Kidney (tissue), 14 donors: ENCODE measurements around the gene SZT2. TPM values are rescaled to one million over a fixed set of nuclear protein-coding genes. Genes with fewer than 3 reads are reported as not detected.
A peak's percentile ranks its signal among the peaks of the same experiment; 100 is the strongest.

Source experiments
- DNase-seq, 5 donors: peaks; one replicate each; pipeline ENCODE4 v3.0.0-alpha.2; 2013 to 2020
- FAIRE-seq: peaks from 2 replicates; lab custom pipeline; 2012; peaks lifted over from hg19 to GRCh38; lab: Jason Lieb, UNC
- H3K27ac ChIP-seq, 2 donors: one replicate each; pipeline ENCODE4 v1.7.0; 2013; ENCODE audit warnings: low read depth in 2 of 2, low read length in 2 of 2, inconsistent platforms in 1 of 2
- H3K27me3 ChIP-seq: one replicate; pipeline ENCODE4 v1.7.1; 2013; ENCODE audit warnings: low read length, inconsistent platforms; ENCODE audit not compliant: control insufficient read depth, insufficient read depth
- H3K36me3 ChIP-seq, 3 donors: one replicate each; pipeline versions ENCODE4 v1.7.0 to v1.7.1; 2013; ENCODE audit warnings: low read length in 3 of 3, control low read depth in 1 of 3, inconsistent platforms in 1 of 3; ENCODE audit not compliant: insufficient read depth in 3 of 3, control insufficient read depth in 2 of 3
- H3K4me1 ChIP-seq, 3 donors: one replicate each; pipeline versions ENCODE4 v1.7.0 to v1.7.1; 2013; ENCODE audit warnings: low read length in 3 of 3, inconsistent platforms in 1 of 3, low read depth in 1 of 3; ENCODE audit not compliant: control insufficient read depth in 2 of 3, insufficient read depth in 2 of 3
- H3K4me3 ChIP-seq, 3 donors: one replicate each; pipeline versions ENCODE4 v1.7.0 to v1.8.1; 2013; ENCODE audit warnings: low read length in 3 of 3, control low read depth in 1 of 3, inconsistent platforms in 1 of 3
- H3K9ac ChIP-seq, 3 donors: one replicate each; pipeline versions ENCODE4 v1.7.0 to v1.7.1; 2013; ENCODE audit warnings: low read length in 3 of 3, control low read depth in 1 of 3, inconsistent platforms in 1 of 3
- H3K9me3 ChIP-seq, 3 donors: one replicate each; pipeline versions ENCODE4 v1.7.0 to v1.7.1; 2013; ENCODE audit warnings: low read length in 3 of 3, control low read depth in 1 of 3, inconsistent platforms in 1 of 3; ENCODE audit not compliant: control insufficient read depth in 2 of 3, insufficient read depth in 1 of 3
- CTCF ChIP-seq: IDR thresholded peaks from 3 replicates; pipeline ENCODE4 v1.5.1; 2012; ENCODE audit warnings: mild to moderate bottlenecking, moderate library complexity, borderline replicate concordance; ENCODE audit not compliant: insufficient read depth; ENCODE audit errors: extremely low read depth
- intact Hi-C: fragments of 100-400 bp; cut with DNase I; formaldehyde crosslinking; loops from one replicate; pipeline ENCODE4 v1.11.1; 2022
- polyA plus RNA-seq: library from polyadenylated mRNA; stranded (reverse); fragments of 350-450 nt; fragmentation: Illumina TruSeq; extraction: RNeasy Lipid Tissue Mini Kit (QIAGEN cat#74804); gene quantifications from one replicate; pipeline ENCODE4 v1.2.3, GENCODE V29; 2014; ENCODE audit warnings: low read depth, low replicate concordance; ENCODE audit not compliant: insufficient read depth
- total RNA-seq: library from RNA; stranded (reverse); fragmentation: NEBNext Ultra II Directional; extraction: Animal tissue kit (Norgen Biotek cat#: 25700); gene quantifications from one replicate; pipeline ENCODE4 v1.2.1, GENCODE V29; 2021
- donor health status: control.
- donor health status: control.
- donor health status: control.
- donor health status: control.
- donor health status: control.
- donor health status: DM: yes; HTN: yes; CAD: no.
- donor health status: Normal renal cell carcinoma (clear cell type).

The SZT2 gene
- total and polyA plus RNA-seq, 2 donors from 2014 or later = 10.4 to 66.8 TPM

- no peak overlapping the region for H3K9ac ChIP-seq
- intact Hi-C loops = no loop called here
- TF ChIP-seq CTCF = no peak
- peak in 1 of 5 donors; percentile 25 for DNase-seq
- no peaks in the 10 kb centered on the region for H3K27me3 ChIP-seq
- H3K27ac ChIP-seq = no peak overlapping the region
- H3K4me1 ChIP-seq = peaks cover 0 to 10% (median 6%) of the 10 kb centered on the region in 3 donors
- H3K9me3 ChIP-seq = no peaks in the 10 kb centered on the region
- no peak overlapping the region for H3K4me3 ChIP-seq
- FAIRE-seq = no peak
- H3K36me3 ChIP-seq = peaks cover 0 to 67% (median 55%) of the 10 kb centered on the region in 3 donors
Measured at GRCh38 chr1:43434256-43434655, 44.6 kb downstream of the SZT2 start.

GRCh38 chr1:43435146-43436145 is 45.7 kb downstream of the SZT2 start:
- Histone ChIP-seq H3K36me3 (peaks cover 3 to 66% (median 53%) of the 10 kb centered on the region in 3 donors), H3K9ac (no peak overlapping the region), H3K4me1 (peaks cover 0 to 10% (median 6%) of the 10 kb centered on the region in 3 donors), H3K27ac (peak overlapping the region in 1 of 2 donors; percentile 47), H3K9me3 (no peaks in the 10 kb centered on the region), H3K27me3 (no peaks in the 10 kb centered on the region), H3K4me3 (no peak overlapping the region)
- FAIRE-seq (no peak), DNase-seq (peak in 2 of 5 donors; percentile 13 to 52)
- no peak for TF ChIP-seq CTCF
- intact Hi-C loops = no loop called here

GRCh38 chr1:43436371-43436770 is 46.7 kb downstream of the SZT2 start:
- no peak for FAIRE-seq
- Histone ChIP-seq H3K27me3 (no peaks in the 10 kb centered on the region), H3K9me3 (no peaks in the 10 kb centered on the region), H3K9ac (no peak overlapping the region), H3K4me1 (peaks cover 0 to 10% (median 6%) of the 10 kb centered on the region in 3 donors), H3K4me3 (no peak overlapping the region), H3K27ac (no peak overlapping the region), H3K36me3 (peaks cover 3 to 66% (median 50%) of the 10 kb centered on the region in 3 donors)
- intact Hi-C loops = no loop called here
- no peak for DNase-seq
- TF ChIP-seq CTCF = no peak
